ENCODE measurements around the gene ASCC3. TPM values are rescaled to one million over a fixed set of nuclear protein-coding genes. Genes with fewer than 3 reads are reported as not detected.
"Not testable (repeated sequence)": the region's sequence is repeated elsewhere in the genome, so short reads cannot be mapped to it uniquely, and the experiment has no call there.

The ASCC3 gene
- total RNA-seq, 1 experiment from 2014 or later, result 40.5 TPM

GRCh38 chr6:100833972-100834574 lies 47.1 kb downstream of the ASCC3 start:
- Histone ChIP-seq H4K20me1 (ENCODE audit: insufficient read depth) (peaks cover 2% of the 10 kb centered on the region; the same call in 1 of the 2 replicates), H3K4me3 (replicated peaks in 1 of 2; ENCODE audit: low read depth in 1 of 2, low read length in 2 of 2) (no peak overlapping the region), H3K4me1 (ENCODE audit: control insufficient read depth in 1 of 2, insufficient read depth in 2 of 2, low read length in 2 of 2) (no peaks in the 10 kb centered on the region), H3K79me2 (ENCODE audit: insufficient read depth, low read length) (peaks cover 53% of the 10 kb centered on the region), H3K9me3 (ENCODE audit: control insufficient read depth in 1 of 2, insufficient read depth in 1 of 2, low read depth in 1 of 2, low read length in 2 of 2) (no peaks in the 10 kb centered on the region), H3K9me2 (ENCODE audit: insufficient read depth) (no peaks in the 10 kb centered on the region), H3K9ac (ENCODE audit: low read length) (no peak overlapping the region), H3K4me2 (ENCODE audit: low read length) (no peak overlapping the region), H3K36me3 (ENCODE audit: control insufficient read depth in 1 of 2, insufficient read depth in 2 of 2, low read length in 2 of 2) (no peaks in the 10 kb centered on the region), H3K27me3 (ENCODE audit: insufficient read depth, low read length) (no peaks in the 10 kb centered on the region), H2AFZ (ENCODE audit: low read depth, low read length, poor library complexity, severe bottlenecking) (no peak overlapping the region), H3K27ac (ENCODE audit: low read depth, low read length) (no peak overlapping the region)
- RAD21 ChIA-PET (ENCODE audit: low non-redundant PET in 1 of 2, low total read pairs in 2 of 2, uncharacterized antibody in 2 of 2, unreplicated experiment in 2 of 2), result no interaction called here
- CTCF ChIA-PET, result no interaction called here
- DNase-seq (ENCODE audit: low read depth, low spot score) (no peak), ATAC-seq (no peak)
- intact Hi-C loops (cut with micrococcal nuclease), result no loop called here
- POLR2A ChIA-PET, result no interaction called here
- no TSS peak for BruUV-seq (replicated peaks)
- TF ChIP-seq TCF7L2 (IDR thresholded peaks at IDR 0.05; ENCODE audit: borderline replicate concordance, extremely low read depth, insufficient read depth, insufficient read length) (no peak), YY1 (IDR thresholded peaks at IDR 0.05; ENCODE audit: extremely low read depth, insufficient replicate concordance, low read depth, low read length) (no peak), SIN3A (IDR thresholded peaks at IDR 0.05; ENCODE audit: low read depth) (no peak), MAX (IDR thresholded peaks at IDR 0.05) (no peak), CTCF (IDR thresholded peaks at IDR 0.05 in 2 of 3, conservative IDR thresholded peaks at IDR 0.05 in 1 of 3; ENCODE audit: borderline replicate concordance in 1 of 3, insufficient read depth in 1 of 3, low read depth in 2 of 3, low read length in 2 of 3) (no peak), RAD21 (IDR thresholded peaks at IDR 0.05; ENCODE audit: low read depth) (no peak), SRF (IDR thresholded peaks at IDR 0.05; ENCODE audit: low read depth) (no peak), ZFX (IDR thresholded peaks at IDR 0.05) (no peak), EGR1 (IDR thresholded peaks at IDR 0.05; ENCODE audit: low read depth) (no peak), FOSL1 (IDR thresholded peaks at IDR 0.05; ENCODE audit: low read depth) (no peak), ZNF274 (IDR thresholded peaks at IDR 0.05; ENCODE audit: low read depth, low read length) (no peak), POLR2AphosphoS5 (IDR thresholded peaks at IDR 0.05; ENCODE audit: low read depth, low read length) (no peak), SP1 (IDR thresholded peaks at IDR 0.05; ENCODE audit: low read depth) (no peak), EZH2 (IDR thresholded peaks at IDR 0.05) (no peak), ELF1 (IDR thresholded peaks at IDR 0.05; ENCODE audit: borderline replicate concordance, low read depth) (no peak), CEBPB (IDR thresholded peaks at IDR 0.05; ENCODE audit: low read depth) (no peak), REST (IDR thresholded peaks at IDR 0.05; ENCODE audit: low read depth) (no peak), CBX3 (IDR thresholded peaks at IDR 0.05; ENCODE audit: low read depth) (no peak)

- H3K4me1 ChIP-seq (ENCODE audit: control insufficient read depth in 1 of 2, insufficient read depth in 2 of 2, low read length in 2 of 2); H3K4me3 ChIP-seq (replicated peaks in 1 of 2; ENCODE audit: low read depth in 1 of 2, low read length in 2 of 2); DNase-seq (ENCODE audit: low read depth, low spot score); H3K27me3 ChIP-seq (ENCODE audit: insufficient read depth, low read length); H3K36me3 ChIP-seq (ENCODE audit: control insufficient read depth in 1 of 2, insufficient read depth in 2 of 2, low read length in 2 of 2); intact Hi-C loops (cut with micrococcal nuclease); RAD21 ChIA-PET (ENCODE audit: low non-redundant PET in 1 of 2, low total read pairs in 2 of 2, uncharacterized antibody in 2 of 2, unreplicated experiment in 2 of 2); POLR2A ChIA-PET; H3K27ac ChIP-seq (ENCODE audit: low read depth, low read length); H3K9ac ChIP-seq (ENCODE audit: low read length); BruUV-seq (replicated peaks); H4K20me1 ChIP-seq (ENCODE audit: insufficient read depth); H3K9me2 ChIP-seq (ENCODE audit: insufficient read depth); CTCF ChIA-PET; H2AFZ ChIP-seq (ENCODE audit: low read depth, low read length, poor library complexity, severe bottlenecking); ATAC-seq; H3K4me2 ChIP-seq (ENCODE audit: low read length); H3K9me3 ChIP-seq (ENCODE audit: control insufficient read depth in 1 of 2, insufficient read depth in 1 of 2, low read depth in 1 of 2, low read length in 2 of 2): not testable (repeated sequence)
- peaks cover 40% of the 10 kb centered on the region for H3K79me2 ChIP-seq (ENCODE audit: insufficient read depth, low read length)
Observed at GRCh38 chr6:100829077-100829595, 52.0 kb downstream of the ASCC3 start.

All from HCT116 (cell line).